Measurements from ENCODE around the gene THAP12. TPM values are rescaled to one million over a fixed set of nuclear protein-coding genes. Genes with fewer than 3 reads are reported as not detected.

Gene THAP12
- 10 to 100 TPM; 53.0 to 55.8 TPM for total RNA-seq

DNA sequence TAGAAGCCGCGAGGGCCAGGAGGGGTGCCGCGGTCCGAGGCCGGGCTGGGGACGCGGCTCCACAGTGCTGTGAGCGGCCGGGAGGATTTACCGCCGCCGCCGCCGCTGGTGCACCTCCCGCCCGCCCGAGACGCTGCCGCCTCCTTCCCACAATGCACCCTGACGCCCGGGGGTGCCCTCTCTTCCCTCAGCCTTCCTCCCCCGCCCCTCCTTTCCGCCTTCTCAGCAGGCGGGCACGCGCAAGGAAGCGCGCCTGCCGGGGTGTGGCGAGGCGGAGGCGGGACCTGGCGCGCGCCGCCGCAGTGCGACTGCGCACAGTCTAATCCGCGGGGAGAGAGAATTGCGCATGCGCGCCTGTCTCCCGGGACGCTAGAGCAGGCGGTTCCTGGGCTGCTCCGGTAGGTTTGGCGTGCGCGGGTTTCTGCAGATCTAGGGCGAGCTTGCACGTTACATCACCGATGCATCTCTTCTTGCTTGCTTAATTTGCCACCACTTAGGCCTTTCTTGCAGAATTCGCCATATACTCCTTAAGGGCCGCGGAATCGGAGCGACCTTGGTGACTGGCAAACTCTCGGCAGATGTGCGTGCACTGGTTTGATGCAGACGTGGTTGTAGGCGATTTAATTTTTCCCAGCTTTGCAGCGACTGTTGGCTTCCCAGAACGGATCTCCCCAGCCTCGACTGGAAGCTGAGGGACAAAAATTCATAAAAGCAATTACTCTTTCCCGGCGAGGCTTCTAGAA is at the start of gene THAP12, which contains the start of gene GVQW3:
TSS of gene THAP12 (minus strand) at position 156 of the 743 bp plus-strand sequence. CDS start 296 bp downstream, outside the sequence.
TSS of gene GVQW3 (plus strand) at position 347 of the 743 bp plus-strand sequence. CDS start 506 bp downstream, outside the sequence.

Other genes starting within 250 kb of the THAP12 start
- not detected for gene WNT11, start 174.6 kb downstream of the THAP12 start, total RNA-seq
- 1 to 10 TPM; 3.4 to 3.6 TPM for gene GVQW3, start 191 bp upstream of the THAP12 start, total RNA-seq
- gene EMSY, start 63.9 kb upstream of the THAP12 start, total RNA-seq, result 10 to 100 TPM; 26.9 to 29.4 TPM

Data from activated naive CD4-positive, alpha-beta T cell treated with anti-CD3 and anti-CD28 coated beads, Interleukin-2, amount 10 ng/mL, durations not matched to agents 5 hours and 36 hours (primary cell).